OCI-LY7 (cell line): ENCODE data around the gene RNF40. TPM values are rescaled to one million over a fixed set of nuclear protein-coding genes. Genes with fewer than 3 reads are reported as not detected.
"Not testable (repeated sequence)": the region's sequence is repeated elsewhere in the genome, so short reads cannot be mapped to it uniquely, and the experiment has no call there.

Experiments used
- BruUV-seq: library from RNA; stranded (reverse); fragments of 400-500 nt; replicated peaks from 2 replicates; lab custom pipeline; 2021; lab: Mats Ljungman, UMichigan
- CTCF ChIA-PET: fragments of 300-600 bp; sonication (Branson Sonifier 250); formaldehyde crosslinking; loops from one replicate; lab custom pipeline; 2022; ENCODE audit warnings: antibody characterized with exemption; ENCODE audit not compliant: unreplicated experiment; lab: Charles Lee
- POLR2A ChIA-PET: fragments of 300-600 bp; sonication (Branson Sonifier 250); formaldehyde crosslinking; loops from one replicate; lab custom pipeline; 2022; ENCODE audit warnings: antibody characterized with exemption; lab: Charles Lee
- DNase-seq: peaks from one replicate; pipeline ENCODE4 v3.0.0-alpha.2; 2015; ENCODE audit warnings: low spot score
- H2AFZ ChIP-seq: fragments of 200-600 bp; sonication (generic), shearing (Covaris generic); 2 replicates; pipeline ENCODE4 v1.6.1; 2014; ENCODE audit warnings: mild to moderate bottlenecking, antibody characterized with exemption, low read length, moderate library complexity
- H3K27ac ChIP-seq: fragments of 200-600 bp; sonication (generic); 2 replicates; pipeline ENCODE4 v1.5.1; 2014; ENCODE audit warnings: mixed run types, low read depth, mild to moderate bottlenecking, moderate library complexity, low read length, inconsistent platforms; ENCODE audit not compliant: poor library complexity, severe bottlenecking
- H3K36me3 ChIP-seq: fragments of 200-600 bp; sonication (generic); 2 replicates; pipeline ENCODE4 v1.6.1; 2014; ENCODE audit warnings: mild to moderate bottlenecking, antibody characterized with exemption, low read length, moderate library complexity, mixed read lengths; ENCODE audit not compliant: insufficient read depth
- H3K4me1 ChIP-seq: fragments of 200-600 bp; sonication (generic); 2 replicates; pipeline ENCODE4 v1.5.1; 2014; ENCODE audit warnings: mild to moderate bottlenecking, low read length; ENCODE audit not compliant: insufficient read depth, poor library complexity, severe bottlenecking
- H3K4me2 ChIP-seq: fragments of 200-600 bp; sonication (generic); 2 replicates; pipeline ENCODE4 v1.6.1; 2014; ENCODE audit warnings: mild to moderate bottlenecking, low read length
- H3K4me3 ChIP-seq: fragments of 200-600 bp; sonication (generic); 2 replicates; pipeline ENCODE4 v1.5.1; 2014; ENCODE audit warnings: mild to moderate bottlenecking, low read depth, low read length; ENCODE audit not compliant: poor library complexity, severe bottlenecking
- H3K79me2 ChIP-seq: fragments of 200-600 bp; sonication (generic); 2 replicates; pipeline ENCODE4 v1.6.1; 2016; ENCODE audit warnings: low read depth, mild to moderate bottlenecking, low read length, moderate library complexity, mixed read lengths; ENCODE audit not compliant: insufficient read depth
- H3K9me2 ChIP-seq: fragments of 200-600 bp; sonication (generic); 2 replicates; pipeline ENCODE4 v1.6.1; 2016; ENCODE audit warnings: mild to moderate bottlenecking, low read length, mixed read lengths; ENCODE audit not compliant: insufficient read depth
- H3K9me3 ChIP-seq: fragments of 200-600 bp; sonication (generic); 2 replicates; pipeline ENCODE4 v1.6.1; 2014; ENCODE audit warnings: mild to moderate bottlenecking, mixed run types, low read length, mixed read lengths
- H4K20me1 ChIP-seq: fragments of 200-600 bp; sonication (generic); 2 replicates; pipeline ENCODE4 v1.6.1; 2014; ENCODE audit warnings: mild to moderate bottlenecking, antibody characterized with exemption, low read length, moderate library complexity, mixed read lengths; ENCODE audit not compliant: insufficient read depth
- EZH2phosphoT487 ChIP-seq: fragments of 200-600 bp; sonication (generic); IDR thresholded peaks from 2 replicates; pipeline ENCODE4 v1.6.1; 2018; ENCODE audit warnings: low read depth, borderline replicate concordance, mild to moderate bottlenecking, mixed run types, antibody characterized with exemption, low read length, moderate library complexity, mixed read lengths
- intact Hi-C: fragments of 100-400 bp; cut with micrococcal nuclease; formaldehyde crosslinking; loops from one replicate; pipeline ENCODE4 v1.10.0; 2022; ENCODE audit not compliant: unreplicated experiment
- total RNA-seq, 2 experiments: library from RNA; depleted of rRNA in 1 of 2; stranded (reverse); fragments of >200 nt in 1 of 2; shearing (Covaris generic) in 1 of 2; gene quantifications; 2 replicates each; pipeline ENCODE4 v1.2.3, GENCODE V29; 2014 to 2022
- TF ChIP-seq, protein P1 (sequence below): fragments of 200-600 bp; sonication (generic); conservative IDR thresholded peaks from 2 replicates; pipeline ENCODE4 v1.5.1; 2014; ENCODE audit warnings: mild to moderate bottlenecking, antibody characterized with exemption, low read length, moderate library complexity, mixed read lengths

RNF40 gene
- total RNA-seq, 2 experiments from 2014 or later: 70.5 to 108 TPM

DNA sequence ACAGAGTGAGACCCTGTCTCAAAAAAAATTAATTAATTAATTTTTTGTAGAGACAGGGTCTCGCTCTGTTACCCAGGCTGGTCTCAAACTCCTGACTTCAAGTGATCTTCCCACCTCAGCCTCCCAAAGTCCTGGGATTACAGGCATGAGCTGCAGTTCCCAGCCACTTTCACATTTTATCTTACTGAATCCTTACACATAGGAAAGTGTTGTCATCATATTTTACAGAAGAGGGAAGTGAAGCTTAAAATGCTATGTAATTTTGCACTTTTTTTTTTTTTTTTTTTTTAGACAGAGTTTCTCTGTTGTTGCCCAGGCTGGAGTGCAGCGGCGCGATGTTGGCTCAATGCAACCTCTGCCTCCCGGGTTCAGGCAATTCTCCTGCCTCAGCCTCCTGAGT lies 46.0 kb downstream of the RNF40 start:
- BruUV-seq: no TSS peak
- ChIA-PET POLR2A (interaction anchor here (1.2 kb wide), 1 partner anchor 9 kb away, joined by 4 read pairs; no protein-coding TSS in a partner anchor), CTCF (interaction anchor here (0.6 kb wide), 1 partner anchor 17 kb away, joined by 4 read pairs; no protein-coding TSS in a partner anchor)
- H3K36me3 ChIP-seq: no peaks in the 10 kb centered on the region
- peaks cover 3% of the 10 kb centered on the region for H3K4me1 ChIP-seq
- H3K9me3 ChIP-seq: no peaks in the 10 kb centered on the region
- DNase-seq: no peak
- H3K79me2 ChIP-seq: no peaks in the 10 kb centered on the region
- TF ChIP-seq, protein P1, sequence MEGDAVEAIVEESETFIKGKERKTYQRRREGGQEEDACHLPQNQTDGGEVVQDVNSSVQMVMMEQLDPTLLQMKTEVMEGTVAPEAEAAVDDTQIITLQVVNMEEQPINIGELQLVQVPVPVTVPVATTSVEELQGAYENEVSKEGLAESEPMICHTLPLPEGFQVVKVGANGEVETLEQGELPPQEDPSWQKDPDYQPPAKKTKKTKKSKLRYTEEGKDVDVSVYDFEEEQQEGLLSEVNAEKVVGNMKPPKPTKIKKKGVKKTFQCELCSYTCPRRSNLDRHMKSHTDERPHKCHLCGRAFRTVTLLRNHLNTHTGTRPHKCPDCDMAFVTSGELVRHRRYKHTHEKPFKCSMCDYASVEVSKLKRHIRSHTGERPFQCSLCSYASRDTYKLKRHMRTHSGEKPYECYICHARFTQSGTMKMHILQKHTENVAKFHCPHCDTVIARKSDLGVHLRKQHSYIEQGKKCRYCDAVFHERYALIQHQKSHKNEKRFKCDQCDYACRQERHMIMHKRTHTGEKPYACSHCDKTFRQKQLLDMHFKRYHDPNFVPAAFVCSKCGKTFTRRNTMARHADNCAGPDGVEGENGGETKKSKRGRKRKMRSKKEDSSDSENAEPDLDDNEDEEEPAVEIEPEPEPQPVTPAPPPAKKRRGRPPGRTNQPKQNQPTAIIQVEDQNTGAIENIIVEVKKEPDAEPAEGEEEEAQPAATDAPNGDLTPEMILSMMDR: no peak
- TF ChIP-seq EZH2phosphoT487: no peak
- intact Hi-C loops: no loop called here
- H3K9me2 ChIP-seq: no peaks in the 10 kb centered on the region
- no peak overlapping the region for H2AFZ ChIP-seq
- no peaks in the 10 kb centered on the region for H4K20me1 ChIP-seq
- no peak overlapping the region for H3K4me3 ChIP-seq
- no peak overlapping the region for H3K4me2 ChIP-seq
- no peak overlapping the region for H3K27ac ChIP-seq

DNA sequence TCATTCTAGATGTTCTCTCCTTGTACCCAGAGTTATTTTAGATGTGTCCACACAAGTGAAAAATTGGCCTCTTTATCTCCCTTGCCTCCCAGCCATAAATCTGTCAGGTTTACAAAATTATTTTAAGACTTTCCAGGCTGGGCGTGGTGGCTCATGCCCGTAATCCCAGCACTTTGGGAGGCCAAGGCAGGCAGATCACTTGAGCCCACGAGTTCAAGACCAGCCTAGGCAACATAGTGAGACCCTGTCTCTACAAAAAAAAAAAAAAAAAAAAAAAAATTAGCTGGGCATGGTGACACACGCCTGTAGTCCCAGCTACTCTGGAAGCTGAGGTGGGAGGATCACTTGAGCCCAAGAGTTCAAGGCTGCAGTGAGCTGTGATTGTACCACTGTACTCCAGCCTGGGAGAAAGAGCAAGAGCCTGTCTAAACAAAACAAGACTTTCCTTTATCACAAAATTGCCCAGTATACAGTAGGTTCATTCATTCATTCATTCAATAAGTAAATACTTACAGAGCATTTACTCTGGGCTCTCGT lies 46.8 kb downstream of the RNF40 start:
- H3K4me1 ChIP-seq, H4K20me1 ChIP-seq, H3K36me3 ChIP-seq, intact Hi-C loops, CTCF ChIA-PET, H3K79me2 ChIP-seq, H3K4me2 ChIP-seq, H2AFZ ChIP-seq, H3K27ac ChIP-seq, H3K9me2 ChIP-seq, BruUV-seq, H3K4me3 ChIP-seq, H3K9me3 ChIP-seq, DNase-seq: not testable (repeated sequence)
- POLR2A ChIA-PET: interaction anchor here (0.6 kb wide), 1 partner anchor 331 kb away, joined by 3 read pairs; no protein-coding TSS in a partner anchor

DNA sequence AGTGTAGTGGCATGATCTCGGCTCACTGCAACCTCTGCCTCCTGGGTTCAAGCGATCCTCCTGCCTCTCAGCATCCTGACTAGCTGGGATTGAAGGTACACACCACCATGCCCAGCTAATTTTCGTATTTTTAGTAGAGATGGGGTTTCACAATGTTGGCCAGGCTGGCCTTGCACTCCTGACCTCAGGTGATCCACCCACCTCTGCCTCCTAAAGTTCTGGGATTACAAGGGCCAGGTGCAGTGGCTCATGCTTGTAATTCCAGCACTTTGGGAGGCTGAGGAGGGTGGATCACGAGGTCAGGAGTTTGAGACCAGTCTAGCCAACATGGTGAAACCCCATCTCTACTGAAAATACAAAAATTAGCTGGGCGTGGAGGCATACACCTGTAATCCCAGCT lies 47.6 kb downstream of the RNF40 start:
- H3K36me3 ChIP-seq, H3K9me3 ChIP-seq, POLR2A ChIA-PET, H3K4me3 ChIP-seq, CTCF ChIA-PET, H4K20me1 ChIP-seq, DNase-seq, BruUV-seq, H3K4me1 ChIP-seq, H3K9me2 ChIP-seq, H3K27ac ChIP-seq, H3K79me2 ChIP-seq, H2AFZ ChIP-seq, intact Hi-C loops, H3K4me2 ChIP-seq: not testable (repeated sequence)
